ENCODE results near the gene CD109. TPM values are rescaled to one million over a fixed set of nuclear protein-coding genes. Genes with fewer than 3 reads are reported as not detected.

CD109 gene
- 1 to 10 TPM; 6.0 to 8.1 TPM for total RNA-seq

GRCh38 chr6:73695619-73696421, at the start of gene CD109:
CD109 (plus strand) TSS chr6:73696203; CDS start chr6:73696216, 13 bp downstream.
- Histone ChIP-seq H3K4me3 (peak within 1 kb of the TSS; percentile 34 to 41), H3K4me1 (replicated peaks) (no peaks in the 10 kb centered on the region), H3K36me3 (no peaks in the 10 kb centered on the region), H3K27me3 (replicated peaks; ENCODE audit: insufficient read depth) (no peaks in the 10 kb centered on the region), H3K9me3 (no peaks in the 10 kb centered on the region), H3K27ac (peak within 1 kb of the TSS; percentile 15 to 56)
- intact Hi-C loops (cut with DNase I) = no loop called here
- WGBS = 1% methylated on average over 47 of the region's 61 CpGs
- peak; percentile 21 for TF ChIP-seq POLR2AphosphoS5 (IDR thresholded peaks at IDR 0.05)
- TF ChIP-seq POLR2A (IDR thresholded peaks at IDR 0.05) = no peak
- DNase-seq (ENCODE audit: low spot score) = peak; percentile 21

- intact Hi-C loops (cut with DNase I) = no loop called here
- Histone ChIP-seq H3K9me3 (no peaks in the 10 kb centered on the region), H3K27me3 (replicated peaks; ENCODE audit: insufficient read depth) (no peaks in the 10 kb centered on the region), H3K27ac (no peak overlapping the region), H3K4me1 (replicated peaks) (no peaks in the 10 kb centered on the region), H3K36me3 (no peaks in the 10 kb centered on the region), H3K4me3 (no peak overlapping the region)
- no peak for DNase-seq (ENCODE audit: low spot score)
- TF ChIP-seq POLR2A (IDR thresholded peaks at IDR 0.05) (no peak), POLR2AphosphoS5 (IDR thresholded peaks at IDR 0.05) (no peak), CTCF (IDR thresholded peaks at IDR 0.05) (no peak)
Measured at GRCh38 chr6:73648166-73648565, 47.8 kb upstream of the CD109 start.

- TF ChIP-seq POLR2A (IDR thresholded peaks at IDR 0.05) = no peak
- intact Hi-C loops (cut with DNase I) = no loop called here
Measured at GRCh38 chr6:73649783-73650182, 46.2 kb upstream of the CD109 start.

GRCh38 chr6:73652637-73653570, 43.1 kb upstream of the CD109 start:
- Histone ChIP-seq H3K36me3 (no peaks in the 10 kb centered on the region), H3K27ac (peak overlapping the region; percentile 98), H3K27me3 (replicated peaks; ENCODE audit: insufficient read depth) (no peaks in the 10 kb centered on the region), H3K4me3 (peak overlapping the region; percentile 98 to 100), H3K9me3 (no peaks in the 10 kb centered on the region), H3K4me1 (replicated peaks) (no peaks in the 10 kb centered on the region)
- WGBS = 2% methylated on average over 32 of the region's 32 CpGs
- TF ChIP-seq POLR2A (IDR thresholded peaks at IDR 0.05) = no peak
- peak in 3 of 4 experiments; percentile 5 to 68 (median 45) for TF ChIP-seq CTCF (IDR thresholded peaks at IDR 0.05)
- TF ChIP-seq POLR2AphosphoS5 (IDR thresholded peaks at IDR 0.05) = peak; percentile 53
- peak; percentile 64 for DNase-seq (ENCODE audit: low spot score)
- intact Hi-C loops (cut with DNase I) = no loop called here

More at GRCh38 chr6:73649783-73650182, 46.2 kb upstream of the CD109 start:
- H3K36me3 ChIP-seq = no peaks in the 10 kb centered on the region
- WGBS = 77% methylated on average over 4 of the region's 4 CpGs
- no peak overlapping the region for H3K4me3 ChIP-seq
- no peaks in the 10 kb centered on the region for H3K9me3 ChIP-seq
- no peaks in the 10 kb centered on the region for H3K4me1 ChIP-seq (replicated peaks)
- no peak overlapping the region for H3K27ac ChIP-seq
- H3K27me3 ChIP-seq (replicated peaks; ENCODE audit: insufficient read depth) = no peaks in the 10 kb centered on the region
- no peak for DNase-seq (ENCODE audit: low spot score)

GRCh38 chr6:73653571-73654424, 42.2 kb upstream of the CD109 start, which contains the start of gene SLC17A5:
SLC17A5 (minus strand) TSS chr6:73653992; CDS start chr6:73653886, 106 bp downstream.
- TF ChIP-seq CTCF (IDR thresholded peaks at IDR 0.05) (peak in 1 of 4 experiments; percentile 11), POLR2A (IDR thresholded peaks at IDR 0.05) (peak; percentile 68), POLR2AphosphoS5 (IDR thresholded peaks at IDR 0.05) (peak; percentile 81)
- no peaks in the 10 kb centered on the region for H3K4me1 ChIP-seq (replicated peaks)
- under 1% methylated on average over 69 of the region's 90 CpGs for WGBS
- H3K4me3 ChIP-seq = peak within 1 kb of the TSS; percentile 98 to 100
- H3K9me3 ChIP-seq = no peaks in the 10 kb centered on the region
- peak; percentile 92 for DNase-seq (ENCODE audit: low spot score)
- peak within 1 kb of the TSS; percentile 98 for H3K27ac ChIP-seq
- H3K36me3 ChIP-seq = no peaks in the 10 kb centered on the region
- no peaks in the 10 kb centered on the region for H3K27me3 ChIP-seq (replicated peaks; ENCODE audit: insufficient read depth)
- intact Hi-C loops (cut with DNase I) = loop anchor here (2.0 kb wide), 1 partner anchor 133 kb away; the partner anchor contains the start of gene EEF1A1
